Activated CD8-positive, alpha-beta memory T cell treated with anti-CD3 and anti-CD28 coated beads, Interleukin-2, amount 10 ng/mL, durations not matched to agents 7 days and 5 days (primary cell): ENCODE data around the gene PRPF18. TPM values are rescaled to one million over a fixed set of nuclear protein-coding genes. Genes with fewer than 3 reads are reported as not detected.

ENCODE experiments used
- ATAC-seq: fragments of 150-1000 bp; cut with Tn5 transposase; one replicate; pipeline ENCODE4 v1.10.0; 2021; ENCODE audit warnings: moderate library complexity
- CTCF ChIA-PET: fragments of 350-600 bp; sonication (Branson Sonifier 250); formaldehyde crosslinking; loops from one replicate; lab custom pipeline; 2021; ENCODE audit warnings: antibody characterized with exemption; lab: Charles Lee
- DNase-seq: peaks from one replicate; pipeline ENCODE4 v3.0.0-alpha.2; 2020
- H3K27ac Mint-ChIP-seq: one replicate; pipeline ENCODE4 v1.8.0; 2021; ENCODE audit warnings: mild to moderate bottlenecking, mixed read lengths
- H3K27me3 Mint-ChIP-seq: one replicate; pipeline ENCODE4 v1.8.0; 2021; ENCODE audit warnings: mixed read lengths
- H3K36me3 Mint-ChIP-seq: one replicate; pipeline ENCODE4 v1.8.0; 2021; ENCODE audit warnings: mild to moderate bottlenecking, mixed read lengths
- H3K4me1 Mint-ChIP-seq: one replicate; pipeline ENCODE4 v1.8.0; 2021; ENCODE audit warnings: mixed read lengths
- H3K4me3 Mint-ChIP-seq: one replicate; pipeline ENCODE4 v1.8.0; 2021; ENCODE audit warnings: mild to moderate bottlenecking, moderate library complexity, mixed read lengths
- H3K9me3 Mint-ChIP-seq: one replicate; pipeline ENCODE4 v1.8.0; 2022; ENCODE audit warnings: low read depth, mixed read lengths
- total RNA-seq, 2 experiments: library from RNA; stranded (reverse); gene quantifications; one replicate each; pipeline ENCODE4 v1.2.3, GENCODE V29; 2021

The PRPF18 gene
- total RNA-seq, 2 experiments from 2014 or later, result 21.2 to 22.8 TPM

DNA sequence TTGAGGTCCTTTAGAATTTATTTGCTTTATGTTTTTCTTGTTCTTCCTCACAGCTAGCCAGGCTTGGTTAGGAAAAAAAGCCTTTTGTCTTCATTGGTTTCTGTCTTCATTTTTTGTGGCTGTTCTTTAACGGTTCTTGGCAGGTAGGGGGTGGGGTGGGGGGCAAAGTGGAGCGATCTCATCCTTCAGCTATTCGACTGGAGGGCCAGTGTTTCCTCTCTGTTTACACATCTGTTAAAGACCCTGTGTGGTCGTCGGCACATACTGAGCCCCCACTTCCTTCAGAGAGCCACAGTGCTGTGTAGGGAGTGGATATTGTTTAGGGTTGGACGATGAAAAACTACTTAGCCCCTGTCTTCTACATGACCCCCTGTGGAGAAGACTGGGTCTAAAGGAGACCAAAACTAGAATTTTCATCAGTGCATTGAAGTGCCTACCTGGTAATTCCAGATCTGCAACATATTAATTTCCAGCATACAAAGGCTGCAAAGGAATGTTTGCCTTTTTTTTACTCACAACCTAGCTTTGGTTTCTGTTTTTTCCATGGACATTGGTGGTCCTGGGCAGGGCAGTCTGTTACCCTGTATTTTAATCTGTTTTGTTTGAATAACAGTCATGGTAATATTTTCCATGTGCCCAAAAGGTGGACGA is 29.0 kb downstream of the PRPF18 start:
- Mint-ChIP-seq H3K4me1 (no peaks in the 10 kb centered on the region), H3K9me3 (no peaks in the 10 kb centered on the region), H3K36me3 (peaks cover 19% of the 10 kb centered on the region), H3K4me3 (no peak overlapping the region), H3K27ac (no peak overlapping the region), H3K27me3 (no peaks in the 10 kb centered on the region)
- CTCF ChIA-PET, result interaction anchor here (0.6 kb wide), 1 partner anchor 245 kb away, joined by 3 read pairs; no protein-coding TSS in a partner anchor
- ATAC-seq, result no peak
- no peak for DNase-seq

DNA sequence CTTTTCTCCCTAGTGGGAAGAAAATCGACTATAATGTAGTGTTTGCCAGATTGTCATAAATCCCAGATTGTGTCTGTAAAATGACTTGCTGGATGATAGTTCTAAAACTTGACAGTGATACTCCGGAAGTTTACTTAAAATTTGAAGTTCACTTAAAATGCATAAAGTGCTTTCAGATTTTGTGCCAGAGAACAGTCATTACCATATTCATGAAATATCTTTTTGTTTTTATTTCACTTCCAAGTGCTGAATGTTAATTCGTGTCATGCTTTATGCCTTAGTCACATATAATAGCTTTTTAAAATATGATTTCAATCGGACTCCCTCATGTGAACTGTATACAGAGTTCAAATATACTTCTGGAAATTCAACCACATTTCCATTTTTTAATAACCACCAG is 30.4 kb downstream of the PRPF18 start:
- no peaks in the 10 kb centered on the region for H3K4me1 Mint-ChIP-seq
- no peak for ATAC-seq
- no peak for DNase-seq
- H3K36me3 Mint-ChIP-seq, result peaks cover 17% of the 10 kb centered on the region
- CTCF ChIA-PET, result interaction anchor here (1.4 kb wide), 1 partner anchor 42 kb away, joined by 3 read pairs; no protein-coding TSS in a partner anchor
- H3K27me3 Mint-ChIP-seq, result no peaks in the 10 kb centered on the region
- H3K9me3 Mint-ChIP-seq, result no peaks in the 10 kb centered on the region
- no peak overlapping the region for H3K27ac Mint-ChIP-seq
- no peak overlapping the region for H3K4me3 Mint-ChIP-seq

DNA sequence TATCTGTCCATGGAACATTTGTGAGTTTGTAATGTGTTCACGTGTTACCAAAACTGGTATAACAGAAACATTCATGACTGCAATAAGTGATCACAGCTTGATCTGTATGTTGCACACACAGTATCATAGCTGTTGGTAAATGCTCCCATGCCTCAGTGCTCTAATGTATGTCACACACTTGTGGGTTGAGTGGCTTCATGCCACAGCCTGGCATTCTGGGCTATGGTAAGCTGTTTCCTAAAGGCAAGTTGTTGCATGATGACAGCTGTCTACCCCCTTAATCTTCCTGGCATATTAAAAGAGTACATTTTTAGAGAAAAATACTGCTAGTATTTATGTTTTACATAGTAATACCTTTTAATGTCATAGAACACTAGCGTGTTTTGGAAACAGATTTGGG is 35.2 kb downstream of the PRPF18 start:
- Mint-ChIP-seq H3K4me1 (no peaks in the 10 kb centered on the region), H3K36me3 (peaks cover 4% of the 10 kb centered on the region), H3K27me3 (no peaks in the 10 kb centered on the region), H3K4me3 (no peak overlapping the region), H3K9me3 (no peaks in the 10 kb centered on the region), H3K27ac (no peak overlapping the region)
- DNase-seq (no peak), ATAC-seq (no peak)
- CTCF ChIA-PET, result no interaction called here

DNA sequence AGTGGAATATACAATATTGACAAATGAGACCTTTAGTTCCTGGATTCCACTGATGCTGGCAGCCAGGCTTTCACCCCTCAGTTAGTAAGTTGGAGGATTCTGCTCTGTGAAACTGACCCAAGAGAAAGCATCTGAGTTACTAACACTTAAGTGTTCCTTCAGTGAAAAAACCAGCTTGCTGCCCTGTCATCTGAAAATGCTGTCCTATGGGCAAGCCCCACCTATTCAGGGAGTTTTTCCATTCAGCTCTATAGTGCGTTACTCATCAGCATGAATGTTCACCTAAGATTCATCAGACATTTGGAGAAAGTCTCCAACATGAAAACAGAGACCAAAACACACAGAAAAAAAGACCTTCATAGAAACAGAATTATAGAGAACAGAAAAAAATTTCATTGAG is 37.9 kb downstream of the PRPF18 start:
- H3K36me3 Mint-ChIP-seq, result peaks cover 2% of the 10 kb centered on the region

DNA sequence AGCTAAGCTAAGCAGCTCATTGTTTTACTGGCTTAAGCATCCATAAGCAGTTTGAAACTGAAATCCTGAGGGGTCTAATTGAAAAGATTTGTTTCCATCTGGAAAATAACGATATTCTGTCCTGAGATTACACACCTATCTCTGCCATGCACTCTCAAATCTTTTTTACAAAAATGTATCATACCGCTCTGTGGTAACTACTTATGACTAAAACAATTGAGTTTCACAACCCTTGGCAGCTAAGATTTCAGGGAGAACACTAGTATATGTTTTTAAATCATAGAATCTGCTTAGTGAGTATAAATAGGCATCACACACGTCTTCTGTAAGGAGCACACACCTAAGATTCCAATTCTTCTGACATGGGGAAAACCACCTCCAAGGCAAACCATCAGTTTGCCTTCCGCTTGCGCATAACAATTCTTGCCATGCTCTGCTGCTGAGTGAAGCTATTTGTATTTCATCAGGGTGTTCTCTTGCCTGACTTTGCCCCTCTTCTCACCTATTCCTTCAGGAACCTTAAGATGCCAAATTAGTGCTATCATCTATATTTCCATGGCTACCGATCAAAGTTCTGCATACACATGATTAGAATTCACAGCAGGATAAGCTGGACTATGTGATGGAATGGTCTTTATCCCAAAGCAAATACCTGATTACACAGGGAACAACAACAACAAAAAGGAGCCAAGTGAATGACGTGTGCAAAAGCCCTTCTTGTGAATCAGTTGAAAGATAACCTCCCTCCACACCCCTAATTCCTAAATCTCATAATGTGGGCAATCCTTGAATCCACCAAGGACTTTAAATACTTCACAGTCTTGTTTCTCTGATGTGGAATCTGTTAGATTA is 40.9 kb downstream of the PRPF18 start:
- CTCF ChIA-PET, result interaction anchor here (1.3 kb wide), 1 partner anchor 12 kb away, joined by 3 read pairs; no protein-coding TSS in a partner anchor
- no peak overlapping the region for H3K4me3 Mint-ChIP-seq
- no peak for ATAC-seq
- H3K9me3 Mint-ChIP-seq, result no peaks in the 10 kb centered on the region
- no peaks in the 10 kb centered on the region for H3K4me1 Mint-ChIP-seq
- H3K36me3 Mint-ChIP-seq, result peaks cover 6% of the 10 kb centered on the region
- H3K27me3 Mint-ChIP-seq, result no peaks in the 10 kb centered on the region
- DNase-seq, result no peak
- H3K27ac Mint-ChIP-seq, result no peak overlapping the region

More for the DNA sequence above, 37.9 kb downstream of the PRPF18 start:
- no peaks in the 10 kb centered on the region for H3K4me1 Mint-ChIP-seq
- no peak overlapping the region for H3K4me3 Mint-ChIP-seq
- no peak overlapping the region for H3K27ac Mint-ChIP-seq
- no peak for ATAC-seq
- CTCF ChIA-PET, result no interaction called here
- no peak for DNase-seq
- no peaks in the 10 kb centered on the region for H3K9me3 Mint-ChIP-seq
- no peaks in the 10 kb centered on the region for H3K27me3 Mint-ChIP-seq

DNA sequence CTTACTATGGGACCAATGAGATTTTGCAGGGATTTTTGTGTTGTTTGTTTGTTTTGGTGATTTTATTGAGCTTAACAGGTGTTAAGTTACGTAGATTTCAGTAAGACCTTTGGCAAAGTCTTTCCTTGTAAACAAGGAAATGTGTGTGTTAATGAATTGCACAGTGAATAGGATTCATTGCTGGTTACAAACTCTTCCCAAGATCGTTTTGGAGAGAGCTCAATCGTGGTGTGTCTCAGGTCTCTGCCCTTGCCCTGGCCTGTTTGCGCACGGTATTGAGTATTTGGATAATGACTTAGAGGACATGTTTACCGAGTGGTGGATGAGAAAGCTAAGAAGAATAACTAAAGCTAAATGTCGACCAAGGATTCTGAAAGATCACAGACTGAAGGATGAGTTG is 41.9 kb downstream of the PRPF18 start:
- no peak overlapping the region for H3K27ac Mint-ChIP-seq
- no peak for ATAC-seq
- H3K36me3 Mint-ChIP-seq, result peaks cover 6% of the 10 kb centered on the region
- H3K9me3 Mint-ChIP-seq, result no peaks in the 10 kb centered on the region
- H3K4me3 Mint-ChIP-seq, result no peak overlapping the region
- no peaks in the 10 kb centered on the region for H3K27me3 Mint-ChIP-seq
- H3K4me1 Mint-ChIP-seq, result no peaks in the 10 kb centered on the region
- CTCF ChIA-PET, result no interaction called here
- DNase-seq, result no peak

DNA sequence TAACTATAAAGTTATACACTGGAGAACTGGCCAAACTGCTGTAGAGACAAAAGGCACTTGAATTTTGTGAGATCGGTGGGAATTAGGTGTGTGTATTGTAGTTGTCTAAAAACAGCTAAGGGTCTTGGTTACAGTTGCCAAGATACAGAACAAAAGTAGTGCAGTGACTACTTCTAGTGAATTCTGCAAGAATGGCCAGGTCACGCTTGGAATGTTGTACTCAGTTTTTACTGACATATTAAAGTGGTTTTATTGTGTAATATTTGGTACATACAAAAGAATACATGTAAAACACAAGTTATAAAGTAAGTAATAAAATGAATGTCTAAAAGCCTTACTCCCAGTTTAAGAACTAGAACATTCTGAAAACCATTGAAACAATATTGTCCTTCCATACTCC is 42.4 kb downstream of the PRPF18 start:
- Mint-ChIP-seq H3K27me3 (no peaks in the 10 kb centered on the region), H3K9me3 (no peaks in the 10 kb centered on the region), H3K27ac (no peak overlapping the region), H3K4me1 (no peaks in the 10 kb centered on the region), H3K4me3 (no peak overlapping the region), H3K36me3 (peaks cover 6% of the 10 kb centered on the region)
- CTCF ChIA-PET, result no interaction called here
- DNase-seq, result no peak
- no peak for ATAC-seq

DNA sequence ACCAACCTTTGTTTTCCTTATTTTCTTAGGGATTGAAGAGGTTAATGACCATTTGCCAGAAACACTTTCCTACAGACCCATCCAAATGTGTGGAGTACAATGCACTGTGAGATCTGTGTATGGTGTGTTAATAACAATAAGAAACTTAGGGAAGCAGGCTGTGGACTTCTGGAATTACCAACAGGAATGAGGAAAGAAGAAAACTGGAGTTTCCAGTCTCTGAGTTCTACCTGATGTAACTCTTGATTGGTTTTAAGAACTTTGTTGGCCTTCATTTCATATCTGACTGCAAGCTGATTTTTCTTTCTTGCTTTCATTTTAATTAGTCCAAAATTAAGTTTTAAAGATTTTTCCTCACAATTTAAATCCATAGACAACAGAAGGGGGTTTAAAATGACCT is 43.5 kb downstream of the PRPF18 start:
- Mint-ChIP-seq H3K4me1 (no peaks in the 10 kb centered on the region), H3K36me3 (peaks cover 9% of the 10 kb centered on the region), H3K27me3 (no peaks in the 10 kb centered on the region), H3K4me3 (no peak overlapping the region), H3K9me3 (no peaks in the 10 kb centered on the region), H3K27ac (no peak overlapping the region)
- CTCF ChIA-PET, result no interaction called here
- DNase-seq (no peak), ATAC-seq (no peak)

DNA sequence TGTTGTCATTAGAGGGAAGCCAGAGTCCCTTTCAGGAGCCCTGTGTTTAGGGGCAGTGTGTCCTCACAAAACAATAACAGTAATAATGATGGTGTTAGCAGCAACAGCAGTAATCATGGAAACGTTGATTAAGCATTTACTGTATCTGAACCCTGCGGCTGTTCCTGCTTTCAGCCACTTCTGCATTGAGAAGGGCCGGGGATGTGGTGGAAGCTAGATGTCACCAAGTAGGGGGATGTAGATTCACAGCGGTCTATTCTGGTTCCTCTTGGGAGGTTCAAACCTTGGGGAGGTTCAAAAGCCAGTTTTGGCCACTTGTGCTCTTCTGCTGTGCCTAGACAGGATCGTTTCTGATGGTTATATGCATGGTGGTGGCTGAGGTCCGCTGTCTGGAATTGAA is 44.8 kb downstream of the PRPF18 start:
- ATAC-seq, result no peak
- CTCF ChIA-PET, result interaction anchor here (0.6 kb wide), 1 partner anchor 276 kb away, joined by 4 read pairs; no protein-coding TSS in a partner anchor
- Mint-ChIP-seq H3K36me3 (peaks cover 9% of the 10 kb centered on the region), H3K4me3 (no peak overlapping the region), H3K9me3 (no peaks in the 10 kb centered on the region), H3K27me3 (no peaks in the 10 kb centered on the region), H3K27ac (no peak overlapping the region), H3K4me1 (no peaks in the 10 kb centered on the region)
- no peak for DNase-seq

DNA sequence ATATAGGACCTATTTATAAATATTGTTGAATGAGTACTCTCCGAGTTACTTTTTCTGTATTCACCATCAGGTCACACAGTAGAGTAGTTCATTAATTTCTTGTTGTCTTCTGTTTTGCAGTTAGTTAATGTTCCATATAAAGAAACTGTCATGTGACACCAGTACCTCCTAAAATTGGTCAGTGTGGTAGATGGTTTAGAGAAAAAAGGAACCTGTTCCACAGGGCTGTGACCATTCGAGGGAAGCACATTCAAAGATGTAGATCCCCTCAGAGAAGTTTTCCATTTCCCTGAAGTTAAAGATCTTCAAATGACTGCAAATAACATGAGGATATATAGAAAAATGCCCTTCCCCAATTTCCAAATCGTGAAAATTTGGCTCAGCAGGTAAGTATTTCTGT is 45.7 kb downstream of the PRPF18 start:
- Mint-ChIP-seq H3K4me1 (no peaks in the 10 kb centered on the region), H3K36me3 (peaks cover 11% of the 10 kb centered on the region), H3K9me3 (no peaks in the 10 kb centered on the region), H3K27ac (no peak overlapping the region), H3K4me3 (no peak overlapping the region), H3K27me3 (no peaks in the 10 kb centered on the region)
- no peak for DNase-seq
- CTCF ChIA-PET, result no interaction called here
- ATAC-seq, result no peak

DNA sequence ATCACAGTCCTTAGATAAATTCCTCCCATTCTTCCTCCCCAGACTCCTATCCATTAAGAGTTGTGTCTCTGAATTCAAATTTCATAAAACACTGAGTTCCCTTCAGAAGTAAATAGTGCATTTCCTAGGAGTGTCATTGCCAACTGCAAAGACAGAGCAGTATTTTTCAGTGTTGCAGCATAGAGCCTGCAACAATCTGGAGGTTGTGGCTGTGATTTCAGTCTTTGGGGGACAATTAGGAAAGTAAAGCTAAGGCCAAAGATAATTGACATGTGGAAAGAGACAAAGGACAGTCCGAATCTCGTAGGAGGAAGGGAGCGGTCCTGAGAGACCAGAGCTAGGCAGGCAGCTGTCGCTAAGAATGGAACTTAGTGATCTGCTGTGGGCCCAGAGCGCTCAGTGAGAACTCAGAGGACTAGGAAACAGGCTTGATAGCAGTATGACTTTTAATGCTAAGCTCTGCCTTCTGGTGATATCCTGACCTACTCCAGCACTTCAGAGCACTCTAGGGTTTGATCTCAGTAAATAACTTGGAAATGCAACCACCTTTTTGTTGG is 46.2 kb downstream of the PRPF18 start:
- no peaks in the 10 kb centered on the region for H3K9me3 Mint-ChIP-seq
- no peak overlapping the region for H3K27ac Mint-ChIP-seq
- no peak for ATAC-seq
- H3K36me3 Mint-ChIP-seq, result peaks cover 14% of the 10 kb centered on the region
- CTCF ChIA-PET, result interaction anchor here (1.2 kb wide), 1 partner anchor 26 kb away, joined by 3 read pairs; no protein-coding TSS in a partner anchor
- DNase-seq, result no peak
- H3K27me3 Mint-ChIP-seq, result no peaks in the 10 kb centered on the region
- no peaks in the 10 kb centered on the region for H3K4me1 Mint-ChIP-seq
- H3K4me3 Mint-ChIP-seq, result no peak overlapping the region

DNA sequence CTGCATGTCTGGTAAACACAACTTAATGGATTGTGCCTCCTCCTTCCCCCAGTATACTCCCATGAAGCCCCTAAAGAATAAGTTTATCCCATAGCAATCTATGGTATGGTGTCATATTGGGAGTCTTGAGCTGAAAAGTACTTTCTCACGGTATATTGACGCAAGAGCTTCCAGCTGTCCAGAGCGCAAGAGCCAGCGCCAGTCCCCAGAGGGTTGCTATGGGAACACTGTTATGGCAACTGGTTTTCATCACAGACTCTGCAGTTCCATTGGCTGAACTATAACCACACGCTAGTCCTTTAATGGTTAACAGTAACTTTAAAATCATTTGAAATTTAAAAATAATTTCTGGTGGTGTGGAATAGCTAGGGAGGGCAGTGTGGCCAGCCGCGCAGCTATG is 46.9 kb downstream of the PRPF18 start:
- no peaks in the 10 kb centered on the region for H3K4me1 Mint-ChIP-seq
- no peak overlapping the region for H3K4me3 Mint-ChIP-seq
- no peak overlapping the region for H3K27ac Mint-ChIP-seq
- CTCF ChIA-PET, result interaction anchor here (1.0 to 1.2 kb wide), 2 partner anchors 8 to 26 kb away, joined by 3 read pairs; no protein-coding TSS in a partner anchor
- no peak for DNase-seq
- H3K27me3 Mint-ChIP-seq, result no peaks in the 10 kb centered on the region
- no peak for ATAC-seq
- H3K9me3 Mint-ChIP-seq, result no peaks in the 10 kb centered on the region
- peaks cover 20% of the 10 kb centered on the region for H3K36me3 Mint-ChIP-seq

DNA sequence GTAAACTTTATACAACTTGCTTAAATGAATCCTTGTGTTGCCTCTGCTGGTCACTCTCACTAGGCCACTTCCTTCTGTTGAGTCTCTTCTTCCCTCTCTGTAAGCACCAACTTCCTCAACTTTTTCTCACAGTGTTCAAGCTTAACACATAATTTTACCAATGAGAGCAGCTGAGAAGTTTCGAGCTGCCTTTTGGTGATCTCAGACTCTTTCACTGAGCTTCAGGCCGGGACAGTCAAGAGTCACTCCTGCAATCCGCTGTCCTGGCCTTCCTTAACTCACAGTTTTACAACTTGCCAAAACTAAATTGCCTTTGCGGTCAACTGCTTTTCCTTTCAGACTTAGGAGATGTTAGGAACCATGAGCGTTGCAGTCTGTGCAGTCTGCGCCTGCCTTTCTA is 47.4 kb downstream of the PRPF18 start:
- DNase-seq (no peak), ATAC-seq (no peak)
- Mint-ChIP-seq H3K36me3 (peaks cover 24% of the 10 kb centered on the region), H3K27me3 (no peaks in the 10 kb centered on the region), H3K9me3 (no peaks in the 10 kb centered on the region), H3K4me3 (no peak overlapping the region), H3K4me1 (no peaks in the 10 kb centered on the region), H3K27ac (no peak overlapping the region)
- CTCF ChIA-PET, result interaction anchor here (1.0 to 1.2 kb wide), 2 partner anchors 8 to 25 kb away, joined by 3 read pairs; no protein-coding TSS in a partner anchor
